H9 (cell line): Measurements from ENCODE around the gene CHMP3. TPM values are rescaled to one million over a fixed set of nuclear protein-coding genes. Genes with fewer than 3 reads are reported as not detected.

ENCODE experiments used
- DNase-seq: peaks from one replicate; pipeline ENCODE4 v3.0.0-alpha.2; 2017
- H2AFZ ChIP-seq: one replicate; pipeline ENCODE4 v1.6.1; 2013; ENCODE audit warnings: mild to moderate bottlenecking, low read length, control low read depth, moderate library complexity
- H2AK5ac ChIP-seq: 2 replicates; pipeline ENCODE4 v1.6.1; 2013; ENCODE audit warnings: low read length, control low read depth, mixed read lengths; ENCODE audit not compliant: insufficient read length
- H2BK120ac ChIP-seq: one replicate; pipeline ENCODE4 v1.6.1; 2013; ENCODE audit warnings: low read depth, mild to moderate bottlenecking, low read length, control low read depth, inconsistent platforms; ENCODE audit not compliant: poor library complexity, severe bottlenecking
- H2BK12ac ChIP-seq: 2 replicates; pipeline ENCODE4 v1.6.1; 2013; ENCODE audit warnings: low read length, control low read depth, mixed read lengths, low read depth; ENCODE audit not compliant: insufficient read length
- H2BK15ac ChIP-seq: 2 replicates; pipeline ENCODE4 v1.6.1; 2013; ENCODE audit warnings: low read depth, low read length, control low read depth
- H2BK20ac ChIP-seq: one replicate; pipeline ENCODE4 v1.6.1; 2013; ENCODE audit warnings: low read depth, mild to moderate bottlenecking, low read length, control low read depth, inconsistent platforms; ENCODE audit not compliant: poor library complexity, severe bottlenecking
- H2BK5ac ChIP-seq: 2 replicates; pipeline ENCODE4 v1.6.1; 2013; ENCODE audit warnings: low read length, control low read depth, mixed read lengths; ENCODE audit not compliant: insufficient read length
- H3K14ac ChIP-seq: 2 replicates; pipeline ENCODE4 v1.6.1; 2013; ENCODE audit warnings: low read length, control low read depth; ENCODE audit not compliant: insufficient read depth
- H3K18ac ChIP-seq: 2 replicates; pipeline ENCODE4 v1.6.1; 2013; ENCODE audit warnings: low read depth, mild to moderate bottlenecking, mixed read lengths, low read length, control low read depth; ENCODE audit not compliant: insufficient read length
- H3K23ac ChIP-seq: 2 replicates; pipeline ENCODE4 v1.6.1; 2013; ENCODE audit warnings: low read length, control low read depth, mixed read lengths, low read depth; ENCODE audit not compliant: insufficient read length
- H3K23me2 ChIP-seq: 2 replicates; pipeline ENCODE4 v1.6.1; 2013; ENCODE audit warnings: low read depth, mild to moderate bottlenecking, mixed read lengths, low read length, control low read depth; ENCODE audit not compliant: insufficient read length, poor library complexity, severe bottlenecking
- H3K27ac ChIP-seq: 2 replicates; pipeline ENCODE4 v1.5.1; 2013; ENCODE audit warnings: low read length, control low read depth, mixed read lengths, low read depth; ENCODE audit not compliant: insufficient read length
- H3K27me3 ChIP-seq: 2 replicates; pipeline ENCODE4 v1.6.1; 2013; ENCODE audit warnings: low read length, control low read depth, inconsistent platforms; ENCODE audit not compliant: insufficient read depth
- H3K4ac ChIP-seq: 2 replicates; pipeline ENCODE4 v1.6.1; 2013; ENCODE audit warnings: low read depth, mild to moderate bottlenecking, control low read depth, inconsistent platforms, low read length, moderate library complexity
- H3K4me1 ChIP-seq: 2 replicates; pipeline ENCODE4 v1.6.1; 2013; ENCODE audit warnings: low read length, control low read depth, inconsistent platforms; ENCODE audit not compliant: insufficient read depth
- H3K4me2 ChIP-seq: 2 replicates; pipeline ENCODE4 v1.6.1; 2013; ENCODE audit warnings: low read length, control low read depth, mixed read lengths; ENCODE audit not compliant: insufficient read length, insufficient read depth
- H3K56ac ChIP-seq: 2 replicates; pipeline ENCODE4 v1.6.1; 2013; ENCODE audit warnings: low read depth, mild to moderate bottlenecking, mixed read lengths, low read length, control low read depth; ENCODE audit not compliant: insufficient read length
- H3K79me1 ChIP-seq: 2 replicates; pipeline ENCODE4 v1.6.1; 2013; ENCODE audit warnings: low read depth, mild to moderate bottlenecking, moderate library complexity, low read length, control low read depth, inconsistent platforms; ENCODE audit not compliant: insufficient read depth, poor library complexity, severe bottlenecking
- H3K79me2 ChIP-seq: 2 replicates; pipeline ENCODE4 v1.6.1; 2013; ENCODE audit warnings: low read length, control low read depth, inconsistent platforms; ENCODE audit not compliant: insufficient read depth
- H3K9ac ChIP-seq: 2 replicates; pipeline ENCODE4 v1.6.1; 2013; ENCODE audit warnings: low read length, control low read depth, mixed read lengths; ENCODE audit not compliant: insufficient read length; ENCODE audit errors: extremely low read depth
- H3K9me3 ChIP-seq: one replicate; pipeline ENCODE4 v1.6.1; 2013; ENCODE audit warnings: low read depth, low read length, inconsistent platforms; ENCODE audit not compliant: control insufficient read depth
- H3T11ph ChIP-seq: one replicate; pipeline ENCODE4 v1.6.1; 2013; ENCODE audit warnings: mild to moderate bottlenecking, low read length, control low read depth, inconsistent platforms
- H4K20me1 ChIP-seq: one replicate; pipeline ENCODE4 v1.6.1; 2013; ENCODE audit not compliant: control insufficient read depth, insufficient read length, insufficient read depth
- H4K5ac ChIP-seq: 2 replicates; pipeline ENCODE4 v1.6.1; 2013; ENCODE audit warnings: low read depth, mild to moderate bottlenecking, mixed read lengths, low read length, control low read depth; ENCODE audit not compliant: insufficient read length
- H4K8ac ChIP-seq: replicated peaks from 2 replicates; pipeline ENCODE4 v1.6.1; 2013; ENCODE audit warnings: low read length, control low read depth, mixed read lengths, low read depth; ENCODE audit not compliant: insufficient read length
- H4K91ac ChIP-seq: 2 replicates; pipeline ENCODE4 v1.6.1; 2013; ENCODE audit warnings: low read depth, mild to moderate bottlenecking, moderate library complexity, mixed read lengths, low read length, control low read depth; ENCODE audit not compliant: insufficient read length
- H3K27ac Mint-ChIP-seq, 3 experiments: 2 replicates in 2 of 3; 3 replicates in 1 of 3; pipeline ENCODE4 v1.8.0; 2020 to 2021; ENCODE audit warnings: mixed read lengths in 3 of 3, mild to moderate bottlenecking in 1 of 3, moderate library complexity in 1 of 3
- H3K27me3 Mint-ChIP-seq: 2 replicates; pipeline ENCODE4 v1.8.0; 2021; ENCODE audit warnings: low read depth, mild to moderate bottlenecking, moderate library complexity, mixed read lengths
- H3K36me3 Mint-ChIP-seq, 3 experiments: 2 replicates in 2 of 3; 3 replicates in 1 of 3; pipeline ENCODE4 v1.8.0; 2020 to 2021; ENCODE audit warnings: low read depth in 3 of 3, mixed read lengths in 3 of 3; ENCODE audit not compliant: insufficient read depth in 1 of 3
- H3K4me1 Mint-ChIP-seq, 2 experiments: 2 replicates each; pipeline ENCODE4 v1.8.0; 2020; ENCODE audit warnings: mixed read lengths in 2 of 2
- H3K4me3 Mint-ChIP-seq, 2 experiments: 2 replicates in 1 of 2; 3 replicates in 1 of 2; pipeline ENCODE4 v1.8.0; 2020 to 2021; ENCODE audit warnings: mild to moderate bottlenecking in 2 of 2, mixed read lengths in 2 of 2, moderate library complexity in 1 of 2
- H3K9me3 Mint-ChIP-seq, 2 experiments: 2 replicates in 1 of 2; 3 replicates in 1 of 2; pipeline ENCODE4 v1.8.0; 2020; ENCODE audit warnings: mild to moderate bottlenecking in 2 of 2, mixed read lengths in 2 of 2, moderate library complexity in 1 of 2
- WGBS: extraction: QIAGEN DNeasy Blood & Tissue Kit; methylation state at CpG from one replicate; pipeline ENCODE4 v1.1.7; 2013; ENCODE audit warnings: missing lambda C conversion rate, low lambda C conversion rate, mixed read lengths; ENCODE audit not compliant: insufficient read length; ENCODE audit errors: extremely low coverage; 5-methylcytosine and 5-hydroxymethylcytosine counted together
- total RNA-seq: library from RNA; stranded (reverse); gene quantifications from 2 replicates; pipeline ENCODE4 v1.2.1, GENCODE V29; 2021
- TF ChIP-seq, protein P1 (sequence below): fragments of 200-600 bp; sonication (generic); conservative IDR thresholded peaks from 3 replicates; pipeline ENCODE4 v1.8.0; 2021; ENCODE audit warnings: antibody characterized with exemption, mild to moderate bottlenecking

Gene CHMP3
- total RNA-seq, 1 experiment from 2014 or later: 28.8 TPM

- Histone ChIP-seq H3K14ac (no peak overlapping the region), H2BK12ac (no peak overlapping the region), H3K79me2 (no peaks in the 10 kb centered on the region), H3K18ac (no peak overlapping the region), H2BK20ac (no peak overlapping the region), H3K4me1 (no peaks in the 10 kb centered on the region), H4K20me1 (no peaks in the 10 kb centered on the region), H3K9me3 (peaks cover 26% of the 10 kb centered on the region), H4K5ac (no peak overlapping the region), H3K4me2 (no peak overlapping the region), H2AK5ac (no peak overlapping the region), H4K91ac (no peak overlapping the region), H2BK15ac (no peak overlapping the region), H3K27ac (no peak overlapping the region), H3K79me1 (no peaks in the 10 kb centered on the region), H3T11ph (no peak overlapping the region), H3K27me3 (no peaks in the 10 kb centered on the region), H2BK120ac (no peak overlapping the region), H3K4ac (no peak overlapping the region), H4K8ac (no peak overlapping the region), H2AFZ (no peak overlapping the region), H3K9ac (no peak overlapping the region), H3K23ac (no peak overlapping the region), H3K56ac (no peak overlapping the region), H3K23me2 (no peaks in the 10 kb centered on the region), H2BK5ac (no peak overlapping the region)
- DNase-seq: no peak
- Mint-ChIP-seq H3K27ac (no peak overlapping the region), H3K4me1 (peaks cover 0 to 2% of the 10 kb centered on the region in 2 experiments; a peak in 1 of 4 replicates), H3K27me3 (peaks cover 6% of the 10 kb centered on the region), H3K4me3 (no peak overlapping the region), H3K9me3 (peaks cover 46 to 49% of the 10 kb centered on the region in 2 experiments), H3K36me3 (peaks cover 56 to 60% (median 57%) of the 10 kb centered on the region in 3 experiments)
- TF ChIP-seq, protein P1, sequence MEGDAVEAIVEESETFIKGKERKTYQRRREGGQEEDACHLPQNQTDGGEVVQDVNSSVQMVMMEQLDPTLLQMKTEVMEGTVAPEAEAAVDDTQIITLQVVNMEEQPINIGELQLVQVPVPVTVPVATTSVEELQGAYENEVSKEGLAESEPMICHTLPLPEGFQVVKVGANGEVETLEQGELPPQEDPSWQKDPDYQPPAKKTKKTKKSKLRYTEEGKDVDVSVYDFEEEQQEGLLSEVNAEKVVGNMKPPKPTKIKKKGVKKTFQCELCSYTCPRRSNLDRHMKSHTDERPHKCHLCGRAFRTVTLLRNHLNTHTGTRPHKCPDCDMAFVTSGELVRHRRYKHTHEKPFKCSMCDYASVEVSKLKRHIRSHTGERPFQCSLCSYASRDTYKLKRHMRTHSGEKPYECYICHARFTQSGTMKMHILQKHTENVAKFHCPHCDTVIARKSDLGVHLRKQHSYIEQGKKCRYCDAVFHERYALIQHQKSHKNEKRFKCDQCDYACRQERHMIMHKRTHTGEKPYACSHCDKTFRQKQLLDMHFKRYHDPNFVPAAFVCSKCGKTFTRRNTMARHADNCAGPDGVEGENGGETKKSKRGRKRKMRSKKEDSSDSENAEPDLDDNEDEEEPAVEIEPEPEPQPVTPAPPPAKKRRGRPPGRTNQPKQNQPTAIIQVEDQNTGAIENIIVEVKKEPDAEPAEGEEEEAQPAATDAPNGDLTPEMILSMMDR: no peak
- no CpG with 5 or more reads among the region's 2 CpGs for WGBS
Observed at GRCh38 chr2:86543793-86544192, 19.4 kb downstream of the CHMP3 start.
